Osteoblast (primary cell): Measurements from ENCODE around the gene EDAR. TPM values are rescaled to one million over a fixed set of nuclear protein-coding genes. Genes with fewer than 3 reads are reported as not detected.
A peak's percentile ranks its signal among the peaks of the same experiment; 100 is the strongest.

Source experiments
- DNase-seq: peaks from one replicate; pipeline ENCODE4 v3.0.0; 2011; ENCODE audit warnings: low spot score, mixed read lengths; ENCODE audit not compliant: insufficient read length; ENCODE audit errors: missing footprints
- H2AFZ ChIP-seq: 2 replicates; pipeline ENCODE4 v1.6.0; 2011; ENCODE audit warnings: mild to moderate bottlenecking, low read length
- H3K27ac ChIP-seq: 2 replicates; pipeline ENCODE4 v1.5.1; 2011; ENCODE audit warnings: mild to moderate bottlenecking, low read depth, low read length, moderate library complexity
- H3K27me3 ChIP-seq: 2 replicates; pipeline ENCODE4 v1.6.0; 2012; ENCODE audit warnings: mild to moderate bottlenecking, control low read depth, inconsistent platforms, low read length, moderate library complexity; ENCODE audit not compliant: insufficient read depth
- H3K36me3 ChIP-seq: 2 replicates; pipeline ENCODE4 v1.5.1; 2011; ENCODE audit warnings: mild to moderate bottlenecking, low read length, control low read depth, moderate library complexity; ENCODE audit not compliant: insufficient read depth
- H3K4me1 ChIP-seq: 2 replicates; pipeline ENCODE4 v1.5.1; 2011; ENCODE audit warnings: mild to moderate bottlenecking, low read length, control low read depth, moderate library complexity; ENCODE audit not compliant: insufficient read depth
- H3K4me2 ChIP-seq: 2 replicates; pipeline ENCODE4 v1.6.0; 2011; ENCODE audit warnings: mild to moderate bottlenecking, low read length; ENCODE audit not compliant: insufficient read depth
- H3K4me3 ChIP-seq: fragments of 200-600 bp; sonication (generic); 3 replicates; pipeline ENCODE4 v1.5.1; 2012; ENCODE audit warnings: mild to moderate bottlenecking, low read length, inconsistent platforms; ENCODE audit not compliant: insufficient read depth
- H3K79me2 ChIP-seq: 2 replicates; pipeline ENCODE4 v1.6.0; 2012; ENCODE audit warnings: mild to moderate bottlenecking, low read length, control low read depth, inconsistent platforms; ENCODE audit not compliant: insufficient read depth
- H3K9me3 ChIP-seq: 2 replicates; pipeline ENCODE4 v1.5.1; 2011; ENCODE audit warnings: low read depth, low read length, control low read depth
- H4K20me1 ChIP-seq: 2 replicates; pipeline ENCODE4 v1.6.0; 2012; ENCODE audit warnings: mild to moderate bottlenecking, low read length, control low read depth; ENCODE audit not compliant: insufficient read depth
- total RNA-seq: library from RNA; depleted of rRNA; stranded (reverse); fragments of >200 nt; gene quantifications from 2 replicates; pipeline ENCODE4 v1.2.3, GENCODE V29; 2012
- TF ChIP-seq, protein P1 (sequence below): IDR thresholded peaks from 2 replicates; pipeline ENCODE4 v1.5.1; 2011; ENCODE audit warnings: mild to moderate bottlenecking, low read depth, low read length, moderate library complexity; ENCODE audit errors: extremely low read depth

Gene EDAR
- not detected in 2 replicates for total RNA-seq

DNA sequence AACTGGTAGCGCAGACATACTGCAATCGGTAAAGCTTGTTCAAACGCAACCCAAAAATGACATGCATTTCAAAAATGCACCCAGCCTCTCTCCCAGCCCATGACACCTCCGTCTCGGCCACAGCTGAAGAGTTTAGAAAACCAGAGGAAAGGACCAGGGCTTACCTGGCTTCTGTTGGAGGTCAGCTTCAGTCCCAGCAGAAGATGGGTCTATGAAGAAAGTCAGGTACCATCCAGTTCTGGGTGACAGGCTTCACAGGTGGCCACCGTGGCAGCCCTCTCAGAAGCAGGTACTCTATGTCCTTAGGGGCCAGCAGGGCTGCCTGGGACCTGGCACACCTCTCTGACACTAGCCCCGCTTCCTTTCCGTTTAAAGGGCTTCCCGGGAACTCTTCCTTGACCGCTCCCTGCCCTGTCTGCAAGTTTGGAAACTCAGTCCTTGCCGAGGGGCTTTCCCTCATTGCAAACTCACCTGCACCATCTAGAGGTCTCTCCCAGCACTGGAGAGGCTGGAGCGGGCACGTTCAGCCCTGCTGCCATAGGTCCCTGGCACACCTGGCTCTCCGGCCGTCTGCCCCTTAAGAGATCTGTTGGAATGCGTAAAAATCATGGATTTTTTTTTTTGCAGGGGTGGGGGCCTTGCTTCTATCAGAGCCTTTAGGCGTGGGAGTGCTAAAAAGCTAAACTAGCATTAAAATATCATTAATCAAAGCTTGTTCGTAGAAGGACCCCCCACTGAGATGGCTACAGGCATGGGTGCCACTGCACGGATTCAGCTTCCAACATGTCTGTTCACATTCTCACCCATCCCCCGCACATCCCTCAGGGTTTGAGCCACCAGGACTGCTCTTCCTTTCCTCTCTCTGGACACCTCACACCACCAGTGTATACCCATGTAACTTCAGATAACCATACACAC is at the start of gene EDAR:
Gene EDAR (minus strand): TSS at position 425 of the 918 bp plus-strand sequence. CDS start 58,206 bp downstream, outside the sequence.
- Histone ChIP-seq H3K27me3 (peaks cover 74% of the 10 kb centered on the region), H4K20me1 (no peaks in the 10 kb centered on the region), H3K79me2 (no peaks in the 10 kb centered on the region), H3K4me3 (no peak within 1 kb of the TSS), H3K4me2 (no peak within 1 kb of the TSS), H2AFZ (no peak within 1 kb of the TSS), H3K27ac (no peak within 1 kb of the TSS), H3K36me3 (no peaks in the 10 kb centered on the region), H3K4me1 (no peaks in the 10 kb centered on the region), H3K9me3 (no peaks in the 10 kb centered on the region)
- DNase-seq = no peak
- TF ChIP-seq, protein P1, sequence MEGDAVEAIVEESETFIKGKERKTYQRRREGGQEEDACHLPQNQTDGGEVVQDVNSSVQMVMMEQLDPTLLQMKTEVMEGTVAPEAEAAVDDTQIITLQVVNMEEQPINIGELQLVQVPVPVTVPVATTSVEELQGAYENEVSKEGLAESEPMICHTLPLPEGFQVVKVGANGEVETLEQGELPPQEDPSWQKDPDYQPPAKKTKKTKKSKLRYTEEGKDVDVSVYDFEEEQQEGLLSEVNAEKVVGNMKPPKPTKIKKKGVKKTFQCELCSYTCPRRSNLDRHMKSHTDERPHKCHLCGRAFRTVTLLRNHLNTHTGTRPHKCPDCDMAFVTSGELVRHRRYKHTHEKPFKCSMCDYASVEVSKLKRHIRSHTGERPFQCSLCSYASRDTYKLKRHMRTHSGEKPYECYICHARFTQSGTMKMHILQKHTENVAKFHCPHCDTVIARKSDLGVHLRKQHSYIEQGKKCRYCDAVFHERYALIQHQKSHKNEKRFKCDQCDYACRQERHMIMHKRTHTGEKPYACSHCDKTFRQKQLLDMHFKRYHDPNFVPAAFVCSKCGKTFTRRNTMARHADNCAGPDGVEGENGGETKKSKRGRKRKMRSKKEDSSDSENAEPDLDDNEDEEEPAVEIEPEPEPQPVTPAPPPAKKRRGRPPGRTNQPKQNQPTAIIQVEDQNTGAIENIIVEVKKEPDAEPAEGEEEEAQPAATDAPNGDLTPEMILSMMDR = peak; percentile 13

DNA sequence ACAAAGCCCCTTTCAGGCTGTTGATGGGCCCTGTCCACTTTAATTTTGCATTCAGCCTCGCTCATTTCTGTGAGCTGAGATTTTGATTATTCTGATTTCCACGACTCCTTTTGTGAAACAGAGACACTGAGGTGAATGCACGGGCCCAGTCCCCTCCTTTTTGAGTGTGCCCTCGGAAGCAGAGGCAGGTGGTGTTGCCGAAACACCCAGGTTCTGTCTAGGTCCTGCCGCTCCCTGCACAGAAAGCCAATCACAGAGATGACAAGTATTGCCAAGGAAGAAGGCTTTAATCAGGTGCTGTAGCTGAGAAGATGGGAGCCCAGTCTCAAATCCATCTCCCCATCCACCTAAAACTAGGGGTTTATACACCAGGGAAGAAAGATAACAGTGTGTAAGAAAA is 44.2 kb upstream of the EDAR start:
- no peak overlapping the region for H3K27ac ChIP-seq
- H3K27me3 ChIP-seq = peaks cover 52% of the 10 kb centered on the region
- H4K20me1 ChIP-seq = no peaks in the 10 kb centered on the region
- no peak overlapping the region for H2AFZ ChIP-seq
- H3K9me3 ChIP-seq = no peaks in the 10 kb centered on the region
- H3K36me3 ChIP-seq = no peaks in the 10 kb centered on the region
- no peak overlapping the region for H3K4me3 ChIP-seq
- TF ChIP-seq, protein P1 = no peak
- DNase-seq = no peak
- no peaks in the 10 kb centered on the region for H3K79me2 ChIP-seq
- no peak overlapping the region for H3K4me2 ChIP-seq
- peaks cover 7% of the 10 kb centered on the region for H3K4me1 ChIP-seq

DNA sequence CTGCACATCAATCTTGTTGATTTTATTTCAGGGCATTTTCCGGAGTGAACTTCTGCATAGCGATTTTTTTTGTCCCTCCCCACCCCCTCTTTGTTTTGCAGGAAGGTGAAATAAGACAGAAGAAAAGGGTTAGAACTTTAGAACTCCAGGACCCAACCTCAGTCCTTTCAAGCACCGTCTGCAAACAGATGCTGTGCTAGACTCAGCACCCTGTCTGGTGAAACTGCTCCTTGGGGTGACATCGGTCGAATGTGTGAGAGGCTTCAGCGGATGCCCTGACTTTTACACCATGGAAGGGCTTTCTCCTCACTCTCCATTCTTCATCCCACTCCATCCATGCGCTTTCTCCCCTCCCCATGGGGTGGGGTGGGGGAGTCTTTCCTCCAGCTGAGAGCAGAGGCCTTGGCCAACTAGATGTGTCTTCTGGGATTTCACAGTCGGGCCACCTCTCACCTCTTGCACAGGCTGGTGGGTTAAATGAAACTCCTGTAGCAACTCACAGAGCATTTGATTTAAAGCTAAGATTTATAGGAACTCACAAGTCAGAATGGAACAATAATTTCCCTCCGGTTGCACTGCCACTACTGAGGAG is 43.3 kb upstream of the EDAR start:
- H3K4me1 ChIP-seq = peaks cover 7% of the 10 kb centered on the region
- no peaks in the 10 kb centered on the region for H3K79me2 ChIP-seq
- no peaks in the 10 kb centered on the region for H3K9me3 ChIP-seq
- no peak overlapping the region for H2AFZ ChIP-seq
- peak overlapping the region; percentile 81 for H3K4me2 ChIP-seq
- peak overlapping the region; percentile 59 for H3K4me3 ChIP-seq
- no peaks in the 10 kb centered on the region for H4K20me1 ChIP-seq
- DNase-seq = no peak
- TF ChIP-seq, protein P1 = no peak
- peaks cover 43% of the 10 kb centered on the region for H3K27me3 ChIP-seq
- H3K27ac ChIP-seq = no peak overlapping the region
- no peaks in the 10 kb centered on the region for H3K36me3 ChIP-seq

DNA sequence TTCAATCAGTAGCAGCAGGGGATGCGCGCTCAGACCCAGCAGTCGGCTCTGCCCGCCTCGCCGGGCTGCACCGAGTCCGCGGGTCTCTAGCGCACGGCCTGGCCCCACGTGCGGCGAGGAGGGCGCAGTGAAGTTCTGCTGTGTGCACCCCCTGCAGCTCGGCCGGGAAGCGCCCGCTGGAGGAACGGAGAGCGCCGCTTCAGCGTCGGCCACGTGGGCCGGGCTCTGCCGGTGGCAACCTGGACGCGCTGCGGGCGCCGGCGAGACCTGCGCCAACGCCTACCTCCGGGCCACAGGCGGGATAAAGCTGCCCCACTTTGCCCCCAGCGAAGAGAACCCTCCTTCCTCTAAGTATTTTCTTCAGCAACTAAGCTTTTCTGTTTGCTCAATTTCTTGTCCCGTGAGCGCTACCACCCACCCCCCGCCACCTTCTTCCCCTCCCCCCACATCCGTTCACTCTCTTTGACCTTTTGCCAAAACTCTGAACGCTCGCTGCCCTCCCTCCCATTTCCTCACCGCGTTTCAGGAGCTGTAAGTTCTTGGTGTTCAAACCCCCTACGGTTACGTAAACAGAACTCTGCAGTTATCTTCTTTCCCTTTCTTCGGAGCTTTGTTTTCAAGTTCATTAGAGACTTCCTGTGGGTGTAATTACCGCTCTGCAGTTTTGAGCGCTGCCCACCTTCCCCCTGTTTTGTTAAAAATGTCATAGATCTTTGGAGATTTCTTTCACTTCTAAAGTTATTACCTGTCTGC is 42.6 kb upstream of the EDAR start:
- no peaks in the 10 kb centered on the region for H3K36me3 ChIP-seq
- no peak overlapping the region for H3K27ac ChIP-seq
- H2AFZ ChIP-seq = peak overlapping the region; percentile 41
- H3K79me2 ChIP-seq = no peaks in the 10 kb centered on the region
- H3K4me3 ChIP-seq = peak overlapping the region; percentile 59
- no peaks in the 10 kb centered on the region for H3K9me3 ChIP-seq
- H3K4me2 ChIP-seq = peak overlapping the region; percentile 81
- no peak for DNase-seq
- peaks cover 41% of the 10 kb centered on the region for H3K27me3 ChIP-seq
- no peaks in the 10 kb centered on the region for H4K20me1 ChIP-seq
- TF ChIP-seq, protein P1 = no peak
- H3K4me1 ChIP-seq = peaks cover 7% of the 10 kb centered on the region
